Nephron (organoid): ENCODE data around the gene SPATA2L.
A peak's percentile ranks its signal among the peaks of the same experiment; 100 is the strongest.
"Not testable (repeated sequence)": the region's sequence is repeated elsewhere in the genome, so short reads cannot be mapped to it uniquely, and the experiment has no call there.

Experiments used
- H3K27ac Mint-ChIP-seq, 3 experiments: 2 replicates each; pipeline ENCODE4 v1.8.0; 2020; ENCODE audit warnings: mixed read lengths in 3 of 3, mild to moderate bottlenecking in 2 of 3, moderate library complexity in 1 of 3
- H3K27me3 Mint-ChIP-seq: 2 replicates; pipeline ENCODE4 v1.8.0; 2021; ENCODE audit warnings: low read depth, mild to moderate bottlenecking, moderate library complexity, mixed read lengths
- H3K36me3 Mint-ChIP-seq: 2 replicates; pipeline ENCODE4 v1.8.0; 2020; ENCODE audit warnings: low read depth, mixed read lengths
- H3K4me1 Mint-ChIP-seq: 2 replicates; pipeline ENCODE4 v1.8.0; 2020; ENCODE audit warnings: mixed read lengths
- H3K4me3 Mint-ChIP-seq, 3 experiments: 2 replicates each; pipeline ENCODE4 v1.8.0; 2020; ENCODE audit warnings: mild to moderate bottlenecking in 3 of 3, mixed read lengths in 3 of 3, moderate library complexity in 2 of 3
- H3K9me3 Mint-ChIP-seq: 2 replicates; pipeline ENCODE4 v1.8.0; 2020; ENCODE audit warnings: mixed read lengths
- CTCF ChIP-seq, 3 experiments: fragments of 200-600 bp; sonication (generic); IDR thresholded peaks; one replicate each; pipeline ENCODE4 v1.5.0; 2021; ENCODE audit warnings: antibody characterized with exemption in 3 of 3; ENCODE audit not compliant: unreplicated experiment in 3 of 3

The SPATA2L gene

GRCh38 chr16:89667633-89668032 is 33.9 kb downstream of the SPATA2L start:
- peaks cover 9% of the 10 kb centered on the region for H3K9me3 Mint-ChIP-seq
- no peaks in the 10 kb centered on the region for H3K4me1 Mint-ChIP-seq
- H3K36me3 Mint-ChIP-seq: peaks cover 46% of the 10 kb centered on the region
- H3K27ac Mint-ChIP-seq: no peak overlapping the region
- TF ChIP-seq CTCF (IDR thresholded peaks at IDR 0.05; ENCODE audit: unreplicated experiment in 3 of 3): no peak
- H3K4me3 Mint-ChIP-seq: no peak overlapping the region
- peaks cover 3% of the 10 kb centered on the region for H3K27me3 Mint-ChIP-seq

DNA sequence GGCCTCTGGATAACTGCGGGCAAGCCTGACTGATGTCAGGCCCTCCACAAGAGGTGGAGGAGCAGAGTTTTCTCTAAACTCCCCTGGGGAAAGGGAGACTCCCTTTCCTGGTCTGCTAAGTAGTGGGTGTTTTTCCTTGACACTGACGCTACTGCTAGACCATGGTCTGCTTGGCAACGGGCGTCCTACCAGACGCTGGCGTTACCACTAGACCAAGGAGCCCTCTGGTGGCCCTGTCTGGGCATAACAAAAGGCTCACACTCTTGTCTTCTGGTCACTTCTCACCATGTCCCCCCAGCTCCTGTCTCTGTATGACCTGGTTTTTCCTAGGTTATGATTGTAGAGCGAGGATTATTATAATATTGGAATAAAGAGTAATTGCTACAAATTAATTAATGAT is 34.5 kb downstream of the SPATA2L start:
- H3K4me3 Mint-ChIP-seq, H3K27me3 Mint-ChIP-seq, H3K4me1 Mint-ChIP-seq, H3K9me3 Mint-ChIP-seq, H3K27ac Mint-ChIP-seq: not testable (repeated sequence)
- peaks cover 45% of the 10 kb centered on the region for H3K36me3 Mint-ChIP-seq
- peak in 1 of 3 experiments; percentile 37 for TF ChIP-seq CTCF (IDR thresholded peaks at IDR 0.05; ENCODE audit: unreplicated experiment in 3 of 3)

GRCh38 chr16:89664238-89664637 is 37.3 kb downstream of the SPATA2L start:
- H3K27ac Mint-ChIP-seq, H3K4me3 Mint-ChIP-seq, H3K27me3 Mint-ChIP-seq, H3K4me1 Mint-ChIP-seq: not testable (repeated sequence)
- Mint-ChIP-seq H3K36me3 (peaks cover 65% of the 10 kb centered on the region), H3K9me3 (peaks cover 11% of the 10 kb centered on the region)

DNA sequence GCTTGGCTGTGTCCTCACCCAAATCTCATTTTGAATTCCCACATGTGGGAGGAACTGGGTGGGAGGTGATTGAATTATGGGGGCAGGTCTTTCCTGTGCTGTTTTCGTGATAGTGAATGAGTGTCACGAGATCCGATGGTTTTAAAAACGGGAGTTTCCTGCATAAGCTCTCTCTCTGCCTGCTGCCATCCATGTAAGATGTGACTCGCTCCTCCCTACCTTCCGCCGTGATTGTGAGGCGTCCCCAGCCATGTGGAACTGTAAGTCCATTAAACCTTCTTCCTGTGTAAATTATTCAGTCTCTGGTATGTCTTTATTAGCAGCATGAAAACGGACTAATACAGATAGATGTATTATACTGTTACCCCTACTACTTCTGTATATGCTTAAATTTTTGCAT is 40.3 kb downstream of the SPATA2L start:
- Mint-ChIP-seq H3K36me3 (peaks cover 69% of the 10 kb centered on the region), H3K27me3 (no peaks in the 10 kb centered on the region), H3K4me1 (peaks cover 11% of the 10 kb centered on the region)

GRCh38 chr16:89660146-89660545 is 41.4 kb downstream of the SPATA2L start:
- Mint-ChIP-seq H3K27me3 (no peaks in the 10 kb centered on the region), H3K4me1 (peaks cover 11% of the 10 kb centered on the region), H3K9me3 (peaks cover 2% of the 10 kb centered on the region), H3K27ac (no peak overlapping the region), H3K36me3 (peaks cover 62% of the 10 kb centered on the region), H3K4me3 (peak overlapping the region; percentile 56 to 69 (median 67))
- no peak for TF ChIP-seq CTCF (IDR thresholded peaks at IDR 0.05; ENCODE audit: unreplicated experiment in 3 of 3)

More for the DNA sequence above, 40.3 kb downstream of the SPATA2L start:
- Mint-ChIP-seq H3K27ac (no peak overlapping the region), H3K4me3 (peak overlapping the region; percentile 68 to 73 (median 71)), H3K9me3 (peaks cover 6% of the 10 kb centered on the region)
- no peak for TF ChIP-seq CTCF (IDR thresholded peaks at IDR 0.05; ENCODE audit: unreplicated experiment in 3 of 3)

GRCh38 chr16:89658221-89658879 is 43.2 kb downstream of the SPATA2L start:
- H3K27me3 Mint-ChIP-seq: no peaks in the 10 kb centered on the region
- peaks cover 50% of the 10 kb centered on the region for H3K36me3 Mint-ChIP-seq
- peaks cover 2% of the 10 kb centered on the region for H3K9me3 Mint-ChIP-seq
- peak overlapping the region; percentile 94 to 96 (median 95) for H3K4me3 Mint-ChIP-seq
- H3K27ac Mint-ChIP-seq: peak overlapping the region; percentile 29 to 63 (median 56)
- peaks cover 11% of the 10 kb centered on the region for H3K4me1 Mint-ChIP-seq
- TF ChIP-seq CTCF (IDR thresholded peaks at IDR 0.05; ENCODE audit: unreplicated experiment in 3 of 3): no peak
